ENCODE data around the gene SDK1.
"Not testable (repeated sequence)": the region's sequence is repeated elsewhere in the genome, so short reads cannot be mapped to it uniquely, and the experiment has no call there.

SDK1 gene

GRCh38 chr7:4314316-4314715 is 1013.3 kb downstream of the SDK1 start:
- not testable (repeated sequence) for DNase-seq (ENCODE audit: low read depth in 3 of 3)
